Right lobe of liver (tissue), 6 donors: ENCODE results near the gene PLXNA2. TPM values are rescaled to one million over a fixed set of nuclear protein-coding genes. Genes with fewer than 3 reads are reported as not detected.

Experiments used
- ATAC-seq, 4 donors: fragments of 200-7000 bp; cut with Tn5 transposase; one replicate each; pipeline ENCODE4 v1.9.1; 2020; ENCODE audit warnings: mild to moderate bottlenecking in 4 of 4, moderate library complexity in 4 of 4
- DNase-seq, 3 donors: peaks; one replicate each; pipeline ENCODE4 v3.0.0-alpha.2; 2020
- H3K27ac ChIP-seq, 3 donors: fragments of 200-600 bp; one replicate each; pipeline ENCODE4 v1.8.0; 2022
- H3K27me3 ChIP-seq, 2 donors: fragments of 200-600 bp; one replicate each; pipeline ENCODE4 v1.8.0; 2022
- H3K36me3 ChIP-seq, 4 donors: fragments of 200-600 bp; sonication (generic) in 1 of 4; one replicate each; pipeline versions ENCODE4 v1.5.1 to v1.8.0; 2017 to 2022; ENCODE audit warnings: control low read depth in 1 of 4
- H3K4me1 ChIP-seq, 4 donors: fragments of 200-600 bp; sonication (generic) in 1 of 4; one replicate each; pipeline versions ENCODE4 v1.5.1 to v1.8.0; 2017 to 2022; ENCODE audit warnings: control low read depth in 1 of 4
- H3K4me3 ChIP-seq, 3 donors: fragments of 200-600 bp; one replicate each; pipeline ENCODE4 v1.8.0; 2022
- H3K9me3 ChIP-seq, 4 donors: fragments of 200-600 bp; sonication (generic) in 1 of 4; one replicate each; pipeline versions ENCODE4 v1.5.1 to v1.8.0; 2017 to 2022; ENCODE audit warnings: control low read depth in 1 of 4
- CTCF ChIP-seq, 4 donors: fragments of 200-600 bp in 3 of 4; fragments of 450-650 bp in 1 of 4; IDR thresholded peaks; one replicate each; pipeline versions ENCODE4 v1.5.1 to v1.8.0; 2016 to 2022; ENCODE audit warnings: antibody characterized with exemption in 4 of 4, mild to moderate bottlenecking in 2 of 4
- POLR2A ChIP-seq: fragments of 450-650 bp; IDR thresholded peaks from one replicate; pipeline ENCODE4 v1.6.1; 2017; ENCODE audit warnings: antibody characterized with exemption, mild to moderate bottlenecking
- WGBS: methylation state at CpG from one replicate; pipeline ENCODE4 v1.1.6; 2018; ENCODE audit warnings: low coverage, low lambda C conversion rate; ENCODE audit not compliant: insufficient coverage; ENCODE audit errors: missing lambda C conversion rate; 5-methylcytosine and 5-hydroxymethylcytosine counted together
- intact Hi-C, 2 donors: fragments of 100-400 bp; cut with DNase I; formaldehyde crosslinking; loops; one replicate each; pipeline versions ENCODE4 v1.11.2 to v1.14.1; 2022
- total RNA-seq, 6 experiments: library from RNA; depleted of rRNA in 2 of 6; stranded (reverse); fragments of >200 nt in 2 of 6; fragmentation: NEBNext Ultra II Directional in 3 of 6; extraction: Animal tissue kit (Norgen Biotek cat#: 25700) in 3 of 6; gene quantifications; one replicate each; pipeline versions ENCODE4 v1.1.0 to v1.2.4, GENCODE V29; 2016 to 2023
- donor health status: DM: no; HTN: yes; CAD: no.
- donor health status: DM: no; HTN: no; CAD: no.
- donor health status: DM: no; HTN: no; CAD: no.
- donor health status: DM: no; HTN: yes; CAD: no.
- donor health status: DM: no; HTN: yes; CAD: no.

The PLXNA2 gene
- total RNA-seq, 6 experiments from 2014 or later: 5.6 to 20.8 (median 9.3) TPM

- Histone ChIP-seq H3K4me3 (no peak overlapping the region), H3K4me1 (peaks cover 0 to 33% (median 10%) of the 10 kb centered on the region in 4 donors), H3K27me3 (no peaks in the 10 kb centered on the region), H3K27ac (peak overlapping the region in 2 of 3 donors; percentile 0 to 20), H3K9me3 (no peaks in the 10 kb centered on the region), H3K36me3 (no peaks in the 10 kb centered on the region)
- TF ChIP-seq CTCF (IDR thresholded peaks at IDR 0.05): no peak
- TF ChIP-seq POLR2A: no peak
- ATAC-seq (peak; percentile 50 to 85 (median 70)), DNase-seq (peak in 2 of 3 donors; percentile 42 to 61)
- intact Hi-C loops: no loop called here
- 48% methylated on average over 7 of the region's 13 CpGs for WGBS
Measured at GRCh38 chr1:208203127-208203847, 40.9 kb downstream of the PLXNA2 start.

GRCh38 chr1:208202333-208202995, 41.7 kb downstream of the PLXNA2 start:
- H3K4me3 ChIP-seq: no peak overlapping the region

GRCh38 chr1:208201229-208201628, 43.0 kb downstream of the PLXNA2 start:
- DNase-seq (no peak), ATAC-seq (peak; percentile 27 to 76 (median 53))
- no peak overlapping the region for H3K27ac ChIP-seq
- no peak overlapping the region for H3K4me3 ChIP-seq
- H3K9me3 ChIP-seq: no peaks in the 10 kb centered on the region
- intact Hi-C loops: no loop called here
- no peaks in the 10 kb centered on the region for H3K27me3 ChIP-seq
- WGBS: 35% methylated on average over 4 of the region's 4 CpGs
- peaks cover 0 to 19% (median 4%) of the 10 kb centered on the region in 4 donors for H3K4me1 ChIP-seq
- TF ChIP-seq POLR2A (no peak), CTCF (IDR thresholded peaks at IDR 0.05) (no peak)
- no peaks in the 10 kb centered on the region for H3K36me3 ChIP-seq

More at GRCh38 chr1:208202333-208202995, 41.7 kb downstream of the PLXNA2 start:
- no peaks in the 10 kb centered on the region for H3K27me3 ChIP-seq
- no peak for TF ChIP-seq POLR2A
- TF ChIP-seq CTCF (IDR thresholded peaks at IDR 0.05): no peak
- no peaks in the 10 kb centered on the region for H3K36me3 ChIP-seq
- no peak overlapping the region for H3K27ac ChIP-seq
- DNase-seq (no peak), ATAC-seq (no peak)
- peaks cover 0 to 26% (median 6%) of the 10 kb centered on the region in 4 donors for H3K4me1 ChIP-seq
- 89% methylated on average over 5 of the region's 5 CpGs for WGBS
- H3K9me3 ChIP-seq: no peaks in the 10 kb centered on the region
- intact Hi-C loops: no loop called here

GRCh38 chr1:208200116-208200515, 44.1 kb downstream of the PLXNA2 start:
- Histone ChIP-seq H3K4me3 (no peak overlapping the region), H3K27ac (no peak overlapping the region), H3K36me3 (no peaks in the 10 kb centered on the region), H3K27me3 (no peaks in the 10 kb centered on the region), H3K4me1 (peaks cover 0 to 19% (median 4%) of the 10 kb centered on the region in 4 donors), H3K9me3 (no peaks in the 10 kb centered on the region)
- 100% methylated on average over 1 of the region's 2 CpGs for WGBS
- ATAC-seq (no peak), DNase-seq (no peak)
- TF ChIP-seq POLR2A (no peak), CTCF (IDR thresholded peaks at IDR 0.05) (no peak)
- intact Hi-C loops: no loop called here
